H4 (cell line): ENCODE data around the gene SNURF. TPM values are rescaled to one million over a fixed set of nuclear protein-coding genes. Genes with fewer than 3 reads are reported as not detected.
"Not testable (repeated sequence)": the region's sequence is repeated elsewhere in the genome, so short reads cannot be mapped to it uniquely, and the experiment has no call there.

Experiments used
- DNase-seq: peaks from one replicate; pipeline ENCODE4 v3.0.0-alpha.2; 2015; ENCODE audit warnings: low spot score
- total RNA-seq: library from RNA; depleted of rRNA; stranded (reverse); fragments of >200 nt; shearing (Covaris generic); gene quantifications from 2 replicates; pipeline ENCODE4 v1.2.3, GENCODE V29; 2014; rRNA removed

Gene SNURF
- 12.5 and 13.2 TPM in 2 replicates for total RNA-seq

DNA sequence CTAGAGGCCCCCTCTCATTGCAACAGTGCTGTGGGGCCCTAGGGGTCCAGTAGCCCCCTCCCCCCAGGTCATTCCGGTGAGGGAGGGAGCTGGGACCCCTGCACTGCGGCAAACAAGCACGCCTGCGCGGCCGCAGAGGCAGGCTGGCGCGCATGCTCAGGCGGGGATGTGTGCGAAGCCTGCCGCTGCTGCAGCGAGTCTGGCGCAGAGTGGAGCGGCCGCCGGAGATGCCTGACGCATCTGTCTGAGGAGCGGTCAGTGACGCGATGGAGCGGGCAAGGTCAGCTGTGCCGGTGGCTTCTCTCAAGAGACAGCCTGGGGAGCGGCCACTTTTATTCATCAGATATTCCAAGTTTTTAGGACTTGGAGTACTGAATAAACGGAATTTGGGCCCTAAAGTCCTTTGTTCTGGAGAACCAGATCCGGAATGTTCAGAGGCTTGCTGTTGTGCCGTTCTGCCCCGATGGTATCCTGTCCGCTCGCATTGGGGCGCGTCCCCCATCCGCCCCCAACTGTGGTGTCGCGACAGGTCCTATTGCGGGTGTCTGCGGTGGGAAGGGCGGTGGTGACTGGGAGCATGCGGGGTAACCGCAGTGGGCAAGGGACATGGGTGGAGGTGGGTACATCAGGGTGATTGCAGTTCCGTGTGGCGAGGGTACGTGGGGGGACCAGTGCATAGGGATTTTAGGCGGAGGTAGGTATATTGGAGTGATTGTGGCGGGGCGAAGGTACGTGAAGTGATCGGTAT lies at the start of gene SNURF, which contains the start of gene SNRPN:
Gene SNURF (plus strand): TSS at position 205 of the 748 bp plus-strand sequence. CDS start 62 bp downstream, at position 267.
Gene SNRPN (plus strand): TSS at position 205 of the 748 bp plus-strand sequence. CDS start 19,467 bp downstream, outside the sequence.
- peak; percentile 56 for DNase-seq

DNA sequence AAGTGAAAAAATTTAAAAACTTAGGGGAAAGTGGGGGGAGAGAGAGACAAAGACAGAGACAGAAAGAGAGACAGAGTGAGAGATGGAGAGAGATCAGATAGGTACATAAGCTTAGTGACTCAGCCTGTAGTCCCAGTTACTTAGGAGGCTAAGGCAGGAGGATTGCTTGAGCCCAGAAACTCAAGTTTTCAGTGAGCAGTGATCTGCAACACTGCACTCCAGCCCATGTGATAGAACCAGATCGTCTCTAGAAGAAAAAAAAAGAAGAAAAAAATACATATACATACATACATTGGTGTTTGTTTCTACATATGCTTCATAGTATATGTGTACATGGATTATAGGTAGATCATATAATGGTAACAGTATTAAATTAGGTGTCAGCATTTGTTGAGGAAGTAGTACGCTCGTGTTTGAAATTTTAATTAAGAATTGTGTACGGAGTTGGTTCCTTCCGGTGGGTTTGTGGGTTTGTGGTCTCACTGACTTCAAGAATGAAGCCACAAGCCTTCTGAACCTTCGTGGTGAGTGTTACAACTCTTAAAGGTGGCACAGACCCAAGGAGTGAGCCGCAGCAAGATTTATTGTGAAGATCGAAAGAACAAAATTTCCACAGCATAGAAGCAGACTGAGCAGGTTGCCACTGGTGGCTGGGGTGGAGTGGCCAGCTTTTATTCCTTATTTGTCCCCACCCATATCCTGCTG lies 38.3 kb upstream of the SNURF start:
- DNase-seq: no peak

DNA sequence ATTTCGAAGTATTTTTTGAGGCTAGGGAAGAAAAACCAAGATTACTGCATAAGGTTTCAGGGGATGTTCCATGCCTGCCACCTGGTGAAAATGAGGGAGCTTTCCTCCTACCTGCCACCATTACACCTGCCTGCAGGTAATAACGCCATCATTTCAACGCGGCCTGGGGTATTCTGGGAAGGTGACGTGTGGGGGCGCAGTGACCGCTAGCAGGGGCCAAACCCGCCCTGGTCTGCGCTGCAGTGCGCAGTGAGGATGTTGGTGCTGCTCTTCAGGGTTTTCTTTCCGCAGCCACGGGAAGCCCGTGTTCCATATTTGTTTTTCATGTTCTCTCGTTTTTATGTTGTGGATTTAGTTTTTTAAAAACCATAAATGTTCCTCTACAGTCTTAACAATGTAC lies 37.4 kb upstream of the SNURF start:
- no peak for DNase-seq

- DNase-seq: no peak
Measured at GRCh38 chr15:24919446-24919845, 35.3 kb upstream of the SNURF start.

DNA sequence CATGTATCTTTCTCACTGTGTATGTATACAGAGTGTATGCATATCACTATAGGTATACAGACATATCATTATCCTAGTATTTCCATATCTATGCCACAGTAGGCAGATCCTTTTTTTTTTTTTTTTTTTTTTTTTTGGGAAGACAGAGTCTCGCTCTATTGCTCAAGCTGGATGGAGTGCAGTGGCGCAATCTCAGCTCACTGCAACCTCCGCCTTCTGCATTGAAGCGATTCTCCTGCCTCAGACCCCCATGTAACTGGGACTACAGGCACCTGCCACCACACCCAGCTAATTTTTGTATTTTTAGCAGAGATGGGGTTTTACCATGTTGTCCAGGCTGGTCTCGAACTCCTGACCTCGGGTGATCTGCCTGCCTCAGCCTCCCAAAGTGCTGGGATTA lies 32.0 kb upstream of the SNURF start:
- DNase-seq: not testable (repeated sequence)

- no peak for DNase-seq
Measured at GRCh38 chr15:24924153-24924552, 30.6 kb upstream of the SNURF start.

- no peak for DNase-seq
Measured at GRCh38 chr15:24924621-24925020, 30.2 kb upstream of the SNURF start.

GRCh38 chr15:24931874-24932732 lies 22.7 kb upstream of the SNURF start:
- DNase-seq: not testable (repeated sequence)

DNA sequence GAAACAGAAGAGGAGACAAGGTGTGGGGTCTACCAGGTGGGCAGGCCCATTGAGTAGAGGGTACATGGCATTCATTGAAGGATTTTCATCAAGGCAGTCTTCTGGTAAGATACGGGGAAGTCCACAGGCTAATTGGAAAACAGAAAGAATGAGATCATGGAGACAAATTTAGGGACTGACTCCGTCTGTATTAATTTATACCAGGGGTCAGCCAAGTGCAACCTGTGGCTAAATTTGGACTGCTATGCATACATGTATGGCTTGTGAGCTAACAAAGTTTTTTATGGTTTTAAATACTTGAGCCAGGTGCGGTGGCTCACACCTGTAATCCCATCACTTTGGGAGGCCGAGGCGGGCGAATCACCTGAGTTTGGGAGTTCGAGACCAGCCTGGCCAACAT lies 21.1 kb upstream of the SNURF start:
- DNase-seq: no peak

DNA sequence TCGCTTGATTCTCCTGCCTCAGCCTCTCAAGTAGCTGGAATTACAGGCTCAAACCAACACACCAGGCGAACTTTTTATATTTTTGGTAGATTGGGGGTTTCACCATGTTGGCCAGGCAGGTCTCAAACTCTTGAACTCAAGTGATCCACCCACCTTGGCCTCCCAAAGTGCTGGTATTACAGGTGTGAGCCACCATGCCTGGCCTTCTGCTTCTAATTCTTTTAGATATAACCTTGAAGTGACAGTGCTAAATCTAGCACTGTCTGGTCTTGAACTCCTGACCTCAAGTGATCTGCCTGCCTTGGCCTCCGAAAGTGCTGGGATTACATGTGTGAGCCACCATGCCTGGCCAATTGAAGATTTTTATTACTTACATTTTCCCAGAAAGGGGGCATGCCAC lies 16.6 kb upstream of the SNURF start:
- not testable (repeated sequence) for DNase-seq

DNA sequence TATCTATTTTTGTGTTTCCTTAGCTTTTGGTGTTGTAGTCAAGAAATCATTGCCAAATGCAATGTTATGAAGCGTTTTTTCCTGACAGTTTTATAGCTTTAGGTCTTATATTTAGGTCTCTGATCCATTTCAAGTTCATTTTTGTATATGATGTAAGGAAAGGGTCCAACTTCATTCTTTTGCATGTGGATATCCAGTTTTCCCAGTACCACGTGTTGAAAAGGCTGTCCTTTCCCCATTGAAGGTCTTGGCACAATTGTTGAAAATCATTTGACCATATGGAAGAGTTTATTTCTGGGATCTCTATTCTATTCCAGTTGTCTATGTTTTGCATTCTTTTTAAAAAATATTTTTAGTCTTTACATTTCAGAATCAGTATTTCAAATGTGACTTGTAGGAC lies 14.6 kb upstream of the SNURF start:
- no peak for DNase-seq

- DNase-seq: no peak
Measured at GRCh38 chr15:24943361-24943760, 11.4 kb upstream of the SNURF start.

- no peak for DNase-seq
Measured at GRCh38 chr15:24944954-24945353, 9.8 kb upstream of the SNURF start.

- DNase-seq: no peak
Measured at GRCh38 chr15:24945711-24946110, 9.1 kb upstream of the SNURF start.

DNA sequence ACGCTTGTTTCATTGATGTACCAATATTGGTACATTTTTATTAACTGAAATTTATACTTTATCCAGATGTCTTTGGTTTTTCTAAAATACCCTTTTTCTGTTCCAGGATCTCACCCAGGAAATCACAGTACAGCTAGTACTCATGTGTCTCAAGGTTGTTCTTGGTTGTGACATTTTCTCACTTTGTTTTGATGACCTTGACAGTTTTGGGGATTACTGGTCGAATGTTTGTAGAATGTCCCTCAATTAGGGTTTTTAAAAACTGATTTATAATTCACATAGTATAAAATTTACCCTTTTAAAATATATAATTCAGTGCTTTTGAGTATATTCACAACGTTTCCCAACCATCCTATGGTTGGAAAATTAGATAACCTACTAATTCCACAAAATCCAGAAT lies 6.3 kb upstream of the SNURF start:
- no peak for DNase-seq

GRCh38 chr15:24955531-24955921 lies 739 bp downstream of the SNURF start:
- DNase-seq: no peak

- DNase-seq: peak; percentile 88
Measured at GRCh38 chr15:24956111-24956838, 1.5 kb downstream of the SNURF start.

DNA sequence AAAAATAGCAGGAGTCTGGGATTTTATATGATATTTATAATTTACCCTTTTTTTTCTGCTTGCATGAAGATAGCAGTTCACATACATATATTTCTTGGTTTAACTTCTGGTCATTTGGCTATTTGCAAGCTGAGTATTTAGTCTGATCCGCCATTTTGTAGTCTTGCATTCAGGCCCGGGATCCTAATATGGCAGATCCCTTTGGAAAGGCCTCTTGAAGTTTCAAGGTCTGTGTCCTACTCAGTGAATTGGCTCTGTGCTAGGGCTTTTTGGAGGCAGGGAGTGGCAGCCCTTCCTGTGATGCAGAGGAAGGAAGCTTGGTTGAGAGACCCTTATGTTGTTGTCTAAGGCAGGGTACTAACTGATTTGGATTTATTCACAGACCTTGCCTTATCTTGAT lies 2.9 kb downstream of the SNURF start:
- DNase-seq: no peak

DNA sequence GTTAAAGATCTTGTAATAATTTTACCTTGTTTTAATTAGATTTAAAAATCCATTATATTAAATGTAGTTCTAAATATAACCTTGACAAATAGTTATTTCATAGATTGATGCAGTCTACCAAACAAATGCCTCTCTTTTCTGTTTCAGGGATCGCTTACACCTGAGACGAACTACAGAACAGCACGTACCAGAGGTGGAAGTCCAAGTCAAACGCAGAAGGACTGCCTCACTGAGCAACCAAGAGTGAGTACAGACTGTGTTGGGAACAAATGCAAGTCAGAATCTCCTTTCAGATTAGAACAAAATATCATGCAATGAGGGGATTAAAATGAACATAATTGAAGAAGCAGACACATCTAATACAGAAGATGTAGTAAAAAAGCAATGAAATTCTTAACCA lies 7.2 kb downstream of the SNURF start:
- no peak for DNase-seq

DNA sequence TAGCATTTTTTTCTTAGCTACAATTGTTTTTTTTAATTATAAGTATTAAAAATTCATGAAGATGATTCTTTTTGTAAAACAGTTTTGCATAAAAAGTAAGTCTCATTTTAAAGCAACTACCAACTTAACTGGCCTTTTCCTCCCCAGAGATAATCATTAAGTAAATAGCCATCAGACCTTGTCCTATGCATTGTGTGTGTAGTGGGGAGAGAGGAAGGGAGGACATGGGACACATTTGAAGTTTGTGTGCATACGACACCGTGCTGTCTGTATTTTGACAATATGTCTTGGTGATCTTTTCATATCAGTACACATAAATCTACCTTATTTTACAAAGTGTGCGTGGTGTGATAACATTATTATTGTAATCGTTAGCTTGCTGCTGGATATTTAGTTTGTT lies 8.1 kb downstream of the SNURF start:
- DNase-seq: no peak

GRCh38 chr15:24966364-24967103 lies 11.7 kb downstream of the SNURF start:
- DNase-seq: no peak
